IMR-90 (cell line): ENCODE measurements around the gene ACAP2. TPM values are rescaled to one million over a fixed set of nuclear protein-coding genes. Genes with fewer than 3 reads are reported as not detected.

ENCODE experiments used
- ATAC-seq: fragments of 200-7000 bp; cut with Tn5 transposase; 2 replicates; pipeline ENCODE4 v1.9.1; 2020; ENCODE audit warnings: low read depth, mild to moderate bottlenecking, moderate library complexity
- BruUV-seq: library from RNA; stranded (reverse); fragments of 400-500 nt; replicated peaks from 2 replicates; lab custom pipeline; 2021; lab: Mats Ljungman, UMichigan
- CTCF ChIA-PET: fragments of 300-600 bp; formaldehyde crosslinking; extraction: SDS; loops from one replicate; lab custom pipeline; 2021; ENCODE audit warnings: antibody characterized with exemption; lab: Yijun Ruan, JAX
- POLR2A ChIA-PET: fragments of 300-600 bp; sonication (Branson Sonifier 250); formaldehyde crosslinking; loops from one replicate; lab custom pipeline; 2022; ENCODE audit warnings: antibody characterized with exemption; ENCODE audit not compliant: unreplicated experiment; lab: Charles Lee
- DNase-seq: peaks from one replicate; pipeline ENCODE4 v3.0.0; 2013
- H2AFZ ChIP-seq: replicated peaks from 2 replicates; pipeline ENCODE3; 2013; ENCODE audit warnings: low read length, mild to moderate bottlenecking; ENCODE audit not compliant: poor library complexity
- H2AK5ac ChIP-seq: 2 replicates; pipeline ENCODE4 v1.6.1; 2013; ENCODE audit warnings: low read depth, low read length, inconsistent platforms
- H2AK9ac ChIP-seq: replicated peaks from 2 replicates; pipeline ENCODE3; 2013; ENCODE audit warnings: mild to moderate bottlenecking, low read depth, low read length, moderate library complexity; ENCODE audit not compliant: poor library complexity
- H2BK120ac ChIP-seq: 2 replicates; pipeline ENCODE4 v1.6.1; 2013; ENCODE audit warnings: low read depth, low read length, inconsistent platforms
- H2BK15ac ChIP-seq: 3 replicates; pipeline ENCODE4 v1.6.1; 2013; ENCODE audit warnings: low read depth, low read length, inconsistent platforms
- H2BK20ac ChIP-seq: 2 replicates; pipeline ENCODE4 v1.6.1; 2013; ENCODE audit warnings: low read depth, mild to moderate bottlenecking, inconsistent platforms, low read length, moderate library complexity
- H2BK5ac ChIP-seq: 2 replicates; pipeline ENCODE4 v1.6.1; 2013; ENCODE audit warnings: mild to moderate bottlenecking, low read depth, low read length, inconsistent platforms; ENCODE audit not compliant: poor library complexity, severe bottlenecking
- H3K14ac ChIP-seq: replicated peaks from 2 replicates; pipeline ENCODE4 v1.6.1; 2013; ENCODE audit warnings: low read depth, low read length, inconsistent platforms
- H3K18ac ChIP-seq: 2 replicates; pipeline ENCODE4 v1.6.1; 2013; ENCODE audit warnings: low read depth, low read length, control low read depth
- H3K23ac ChIP-seq: 2 replicates; pipeline ENCODE4 v1.6.1; 2013; ENCODE audit warnings: low read depth, low read length, inconsistent platforms
- H3K27ac ChIP-seq: 2 replicates; pipeline ENCODE4 v1.5.1; 2013; ENCODE audit warnings: mild to moderate bottlenecking, control low read depth, low read length; ENCODE audit not compliant: insufficient read depth
- H3K27me3 ChIP-seq: 2 replicates; pipeline ENCODE4 v1.6.1; 2013; ENCODE audit warnings: low read length; ENCODE audit not compliant: control insufficient read depth, insufficient read depth
- H3K36me3 ChIP-seq: 2 replicates; pipeline ENCODE4 v1.6.1; 2013; ENCODE audit warnings: low read length, mixed read lengths; ENCODE audit not compliant: control insufficient read depth, insufficient read depth
- H3K4ac ChIP-seq: 2 replicates; pipeline ENCODE4 v1.6.1; 2013; ENCODE audit warnings: low read depth, low read length, inconsistent platforms
- H3K4me1 ChIP-seq: 2 replicates; pipeline ENCODE4 v1.6.1; 2013; ENCODE audit warnings: low read length, mixed read lengths; ENCODE audit not compliant: control insufficient read depth, insufficient read depth
- H3K4me2 ChIP-seq: 2 replicates; pipeline ENCODE4 v1.6.1; 2013; ENCODE audit warnings: low read depth, mild to moderate bottlenecking, control low read depth, low read length, moderate library complexity
- H3K4me3 ChIP-seq: 2 replicates; pipeline ENCODE4 v1.5.1; 2013; ENCODE audit warnings: low read depth, mild to moderate bottlenecking, control low read depth, low read length, moderate library complexity; ENCODE audit not compliant: insufficient read depth
- H3K56ac ChIP-seq: 2 replicates; pipeline ENCODE4 v1.6.1; 2013; ENCODE audit warnings: low read length, inconsistent platforms; ENCODE audit not compliant: insufficient read depth; ENCODE audit errors: extremely low read depth
- H3K79me1 ChIP-seq, 2 experiments: 2 replicates each; pipeline ENCODE4 v1.6.1; 2013; ENCODE audit warnings: low read length in 2 of 2, inconsistent platforms in 1 of 2, low read depth in 1 of 2
- H3K9ac ChIP-seq: 2 replicates; pipeline ENCODE4 v1.6.1; 2013; ENCODE audit warnings: low read depth, low read length, control low read depth
- H3K9me1 ChIP-seq: 2 replicates; pipeline ENCODE4 v1.6.1; 2013; ENCODE audit warnings: low read length, inconsistent platforms; ENCODE audit not compliant: insufficient read depth
- H3K9me3 ChIP-seq: 2 replicates; pipeline ENCODE4 v1.6.1; 2013; ENCODE audit warnings: low read length; ENCODE audit not compliant: control insufficient read depth, insufficient read depth
- H4K20me1 ChIP-seq: 2 replicates; pipeline ENCODE4 v1.6.1; 2013; ENCODE audit warnings: low read length, inconsistent platforms; ENCODE audit not compliant: insufficient read depth
- H4K5ac ChIP-seq: 2 replicates; pipeline ENCODE4 v1.6.1; 2013; ENCODE audit warnings: mild to moderate bottlenecking, low read depth, low read length, control low read depth
- H4K8ac ChIP-seq, 2 experiments: 2 replicates each; pipeline ENCODE4 v1.6.1; 2013; ENCODE audit warnings: low read depth in 2 of 2, low read length in 2 of 2, control low read depth in 1 of 2, inconsistent platforms in 1 of 2
- H4K91ac ChIP-seq: 2 replicates; pipeline ENCODE4 v1.6.1; 2013; ENCODE audit warnings: low read depth, low read length, inconsistent platforms; ENCODE audit not compliant: insufficient read depth
- BHLHE40 ChIP-seq: fragments of 150-350 bp; IDR thresholded peaks from 2 replicates; pipeline ENCODE4 v1.6.1; 2016; ENCODE audit warnings: mild to moderate bottlenecking, low read depth, low read length
- CEBPB ChIP-seq: IDR thresholded peaks from 2 replicates; pipeline ENCODE4 v1.6.1; 2012; ENCODE audit warnings: low read depth, low read length, improper control_type of control experiment
- ELK1 ChIP-seq: fragments of 150-350 bp; IDR thresholded peaks from 2 replicates; pipeline ENCODE4 v1.6.1; 2016; ENCODE audit warnings: low read depth, mild to moderate bottlenecking, low read length, moderate library complexity, borderline replicate concordance
- FOS ChIP-seq: fragments of 150-350 bp; IDR thresholded peaks from 2 replicates; pipeline ENCODE4 v1.6.1; 2016; ENCODE audit warnings: low read depth, low read length
- MAFK ChIP-seq: IDR thresholded peaks from 2 replicates; pipeline ENCODE4 v1.6.1; 2012; ENCODE audit warnings: low read depth, low read length, improper control_type of control experiment
- NFE2L2 ChIP-seq: fragments of 150-350 bp; IDR thresholded peaks from 2 replicates; pipeline ENCODE4 v1.6.1; 2016; ENCODE audit warnings: low read depth, mild to moderate bottlenecking, low read length
- RAD21 ChIP-seq: IDR thresholded peaks from 2 replicates; pipeline ENCODE4 v1.6.1; 2012; ENCODE audit warnings: low read length, improper control_type of control experiment
- WGBS, 2 experiments: methylation state at CpG; one replicate each; pipeline versions ENCODE4 v1.1.5 to v1.1.7; 2013; ENCODE audit warnings: missing lambda C conversion rate in 2 of 2; ENCODE audit not compliant: insufficient read length in 1 of 2; ENCODE audit errors: extremely low coverage in 2 of 2; 5-methylcytosine and 5-hydroxymethylcytosine counted together
- dilution Hi-C: fragments of 300-500 bp; cut with HindIII; formaldehyde crosslinking; loops from one replicate; pipeline ENCODE4 v1.14.3; 2018; ENCODE audit warnings: low sequenced_read_pairs; ENCODE audit not compliant: unreplicated experiment
- in situ Hi-C: fragments of 300-500 bp; cut with MboI; formaldehyde crosslinking; loops from 3 replicates; pipeline ENCODE4 v1.14.3; 2019; ENCODE audit warnings: low sequenced_read_pairs, inconsistent platforms, mixed read lengths
- intact Hi-C: fragments of 100-400 bp; cut with micrococcal nuclease; formaldehyde crosslinking; loops from 2 replicates; pipeline ENCODE4 v1.10.0; 2022
- polyA plus RNA-seq, 3 experiments: library from polyadenylated mRNA; depleted of rRNA; stranded (reverse); fragments of >200 nt; gene quantifications; 2 replicates each; pipeline ENCODE4 v1.2.3, GENCODE V29; 2012; ENCODE audit warnings: low replicate concordance in 1 of 3
- total RNA-seq: library from RNA; depleted of rRNA; stranded (reverse); fragments of >200 nt; gene quantifications from 2 replicates; pipeline ENCODE4 v1.2.3, GENCODE V29; 2012

The ACAP2 gene
- total and polyA plus RNA-seq, 2 of the 4 experiments (the other 2 are of a cell fraction), result 11.9 to 35.1 TPM

DNA sequence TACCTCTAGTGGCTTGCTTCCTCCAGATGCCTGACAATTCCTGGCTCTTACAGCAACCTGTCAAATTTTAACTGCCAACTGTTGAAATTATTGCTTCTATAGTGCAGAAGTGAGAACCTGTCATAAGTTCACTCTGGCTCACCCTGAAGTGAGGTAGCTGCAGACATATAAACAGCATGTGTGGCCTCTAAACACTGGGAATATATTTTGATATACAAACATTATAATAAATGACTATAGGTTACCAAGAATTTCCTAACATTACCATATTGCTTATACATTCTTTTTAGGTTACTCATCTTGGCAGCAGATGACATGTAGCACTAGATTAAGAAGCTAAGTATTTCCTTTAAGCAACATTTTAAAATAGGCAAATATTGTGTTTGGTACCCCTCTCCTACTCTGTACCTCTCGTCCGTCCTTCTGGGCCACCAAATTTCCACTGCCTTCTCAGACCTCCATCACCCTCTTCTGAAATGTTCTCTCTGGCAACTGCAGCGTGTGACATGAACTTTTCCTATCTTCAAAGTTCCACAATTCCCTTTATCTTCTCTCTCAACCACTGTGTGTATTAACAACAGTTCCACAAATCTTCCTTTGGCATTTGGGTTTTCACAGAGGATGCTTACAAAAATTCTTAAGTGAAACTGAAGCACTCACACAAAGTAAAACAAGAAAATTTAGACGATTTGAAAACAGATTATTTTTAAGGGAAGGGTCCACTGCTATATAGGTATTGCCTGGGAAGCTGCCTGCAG, 156.5 kb downstream of the ACAP2 start:
- Histone ChIP-seq H3K27me3 (no peaks in the 10 kb centered on the region), H2BK15ac (peak overlapping the region; percentile 87; the same call in 2 of the 3 replicates), H3K79me1 (peaks cover 0 to 4% of the 10 kb centered on the region in 2 experiments; a peak in 1 of 4 replicates), H3K9ac (no peak overlapping the region; the same call in 1 of the 2 replicates), H3K9me3 (no peaks in the 10 kb centered on the region), H4K5ac (peak overlapping the region; percentile 34; the same call in 1 of the 2 replicates), H3K23ac (peak overlapping the region; percentile 80), H3K14ac (peak overlapping the region; percentile 82; the same call in 1 of the 2 replicates), H3K27ac (peak overlapping the region; percentile 65; the same call in 1 of the 2 replicates), H2BK120ac (peak overlapping the region; percentile 90), H2AK5ac (peak overlapping the region; percentile 60; the same call in 1 of the 2 replicates), H3K36me3 (peaks cover 18% of the 10 kb centered on the region), H3K18ac (peak overlapping the region; percentile 84; the same call in 1 of the 2 replicates), H3K4me1 (peaks cover 8% of the 10 kb centered on the region), H2AK9ac (no peak overlapping the region), H2AFZ (no peak overlapping the region), H3K56ac (peak overlapping the region; percentile 49; the same call in 1 of the 2 replicates), H3K4me3 (no peak overlapping the region), H3K9me1 (peaks cover 7% of the 10 kb centered on the region), H4K20me1 (no peaks in the 10 kb centered on the region; the same call in none of the 2 replicates), H2BK5ac (peak overlapping the region; percentile 88), H2BK20ac (peak overlapping the region; percentile 92), H3K4me2 (peak overlapping the region; percentile 84), H4K8ac (peak overlapping the region in 1 of 2 experiments; percentile 76; a peak in 2 of 4 replicates), H4K91ac (peak overlapping the region; percentile 79; the same call in 1 of the 2 replicates), H3K4ac (peak overlapping the region; percentile 84; the same call in 1 of the 2 replicates)
- TF ChIP-seq BHLHE40 (peak; percentile 32; the same call in 1 of the 2 replicates), ELK1 (no peak), CEBPB (peak; percentile 75), FOS (peak; percentile 60; the same call in 1 of the 2 replicates), MAFK (no peak), NFE2L2 (no peak), RAD21 (no peak)
- dilution Hi-C loops (no loop called here), in situ Hi-C loops (no loop called here), intact Hi-C loops (loop anchor here (1.0 kb wide), 1 partner anchor 156 kb away; no protein-coding TSS in a partner anchor)
- ATAC-seq (peak; percentile 86), DNase-seq (peak; percentile 88)
- no TSS peak for BruUV-seq
- WGBS, 2 experiments, result 20% methylated on average over 1 of the region's 4 CpGs; no CpG with 5 or more reads in 1 of the 2 experiments
- ChIA-PET CTCF (interaction anchor here (0.6 to 1.8 kb wide), 2 partner anchors 8 to 16 kb away, joined by 3 to 8 read pairs; partner anchors contain the start of gene XXYLT1), POLR2A (no interaction called here)
